GM12878 (cell line): Measurements from ENCODE around the gene MYO7A. TPM values are rescaled to one million over a fixed set of nuclear protein-coding genes. Genes with fewer than 3 reads are reported as not detected.

Source experiments
- ATF7 ChIP-seq: fragments of 450-650 bp; IDR thresholded peaks from 2 replicates; pipeline ENCODE4 v1.6.1; 2016; ENCODE audit warnings: low read depth, mild to moderate bottlenecking
- E2F4 ChIP-seq: IDR thresholded peaks from 2 replicates; pipeline ENCODE4 v1.6.1; 2012; ENCODE audit warnings: low read depth, low read length, improper control_type of control experiment
- EP300 ChIP-seq, 2 experiments: fragments of 150-350 bp in 1 of 2; IDR thresholded peaks; 2 replicates each; pipeline ENCODE4 v1.6.1; 2011 to 2012; ENCODE audit warnings: low read depth in 2 of 2, low read length in 2 of 2, borderline replicate concordance in 1 of 2, improper control_type of control experiment in 1 of 2, inconsistent platforms in 1 of 2; ENCODE audit not compliant: control insufficient read depth in 1 of 2
- EZH2 ChIP-seq: IDR thresholded peaks from 2 replicates; pipeline ENCODE4 v1.6.1; 2012; ENCODE audit warnings: low read depth, mild to moderate bottlenecking, control low read depth, inconsistent platforms, low read length, borderline replicate concordance; ENCODE audit not compliant: control insufficient read depth
- JUND ChIP-seq: IDR thresholded peaks from 2 replicates; pipeline ENCODE4 v1.6.1; 2012; ENCODE audit warnings: low read depth, mild to moderate bottlenecking, low read length, improper control_type of control experiment, moderate library complexity
- PKNOX1 ChIP-seq: fragments of 450-650 bp; IDR thresholded peaks from 2 replicates; pipeline ENCODE4 v1.6.1; 2016; ENCODE audit warnings: mild to moderate bottlenecking
- PML ChIP-seq: IDR thresholded peaks from 2 replicates; pipeline ENCODE4 v1.6.1; 2012; ENCODE audit warnings: low read length, inconsistent platforms
- POLR2AphosphoS2 ChIP-seq: IDR thresholded peaks from 2 replicates; pipeline ENCODE4 v1.6.1; 2011; ENCODE audit warnings: low read depth, mild to moderate bottlenecking, low read length, improper control_type of control experiment, moderate library complexity
- POU2F2 ChIP-seq: IDR thresholded peaks from 3 replicates; pipeline ENCODE4 v1.6.1; 2011; ENCODE audit warnings: low read depth, mild to moderate bottlenecking, low read length, borderline replicate concordance
- STAT3 ChIP-seq: IDR thresholded peaks from 2 replicates; pipeline ENCODE4 v1.6.1; 2011; ENCODE audit warnings: low read depth, low read length, improper control_type of control experiment
- TCF7 ChIP-seq: IDR thresholded peaks from 2 replicates; pipeline ENCODE4 v1.6.1; 2014; ENCODE audit warnings: antibody characterized with exemption, borderline replicate concordance
- ZNF24 ChIP-seq: fragments of 450-650 bp; IDR thresholded peaks from 2 replicates; pipeline ENCODE4 v1.6.1; 2017; ENCODE audit warnings: antibody characterized with exemption, mild to moderate bottlenecking
- polyA plus RNA-seq, 11 experiments: library from polyadenylated mRNA; depleted of rRNA in 4 of 11; unstranded in 6 of 11; stranded (reverse) in 5 of 11; fragments of >200 nt; fragmentation: Nextera tagmentation in 4 of 11; fragmentation: Illumina TruSeq in 1 of 11; extraction: Ambion mirVana in 4 of 11; extraction: Trizol in 1 of 11; gene quantifications; 1 replicate in 1 of 11; 2 replicates in 10 of 11; pipeline versions ENCODE4 v1.2.1 to v1.2.3, GENCODE V29; 2011 to 2016; ENCODE audit warnings: inconsistent platforms in 2 of 11, missing spikeins in 2 of 11, low read depth in 1 of 11
- total RNA-seq, 4 experiments: library from RNA; depleted of rRNA in 3 of 4; stranded (reverse); fragments of >200 nt in 3 of 4; fragmentation: Illumina TruSeq in 1 of 4; extraction: Trizol in 1 of 4; gene quantifications; 2 replicates each; pipeline versions ENCODE4 v1.2.1 to v1.2.3, GENCODE V29; 2013 to 2021
- TF ChIP-seq, protein P1 (sequence below): fragments of 150-350 bp; IDR thresholded peaks from 2 replicates; pipeline ENCODE4 v1.6.1; 2014; ENCODE audit warnings: mild to moderate bottlenecking, low read depth, low read length
- TF ChIP-seq, protein P2 (sequence below), 3 experiments: IDR thresholded peaks in 2 of 3; conservative IDR thresholded peaks in 1 of 3; 2 replicates each; pipeline ENCODE4 v1.5.1; 2011; ENCODE audit warnings: low read depth in 3 of 3, low read length in 3 of 3, mild to moderate bottlenecking in 3 of 3, control low read depth in 2 of 3, moderate library complexity in 2 of 3, inconsistent platforms in 1 of 3, mixed read lengths in 1 of 3; ENCODE audit not compliant: control insufficient read depth in 2 of 3, insufficient read depth in 1 of 3; ENCODE audit errors: extremely low read depth in 1 of 3

The MYO7A gene
- total and polyA plus RNA-seq, 10 of the 15 experiments (the other 5 are each of a cell fraction or from before 2014, with no cell fraction given) = 0.01 to 0.21 (median 0.04) TPM; not detected in 6

GRCh38 chr11:77187776-77188632 lies 60.0 kb downstream of the MYO7A start (continued):
- TF ChIP-seq E2F4 (no peak), PML (no peak), JUND (no peak), EP300 (IDR thresholded peaks at IDR 0.05; ENCODE audit: borderline replicate concordance in 1 of 2, control insufficient read depth in 1 of 2, low read depth in 2 of 2, low read length in 2 of 2) (no peak), TCF7 (no peak), POU2F2 (no peak), ZNF24 (no peak), POLR2AphosphoS2 (no peak), STAT3 (no peak), PKNOX1 (no peak), ATF7 (no peak), EZH2 (no peak)
- TF ChIP-seq, protein P1, sequence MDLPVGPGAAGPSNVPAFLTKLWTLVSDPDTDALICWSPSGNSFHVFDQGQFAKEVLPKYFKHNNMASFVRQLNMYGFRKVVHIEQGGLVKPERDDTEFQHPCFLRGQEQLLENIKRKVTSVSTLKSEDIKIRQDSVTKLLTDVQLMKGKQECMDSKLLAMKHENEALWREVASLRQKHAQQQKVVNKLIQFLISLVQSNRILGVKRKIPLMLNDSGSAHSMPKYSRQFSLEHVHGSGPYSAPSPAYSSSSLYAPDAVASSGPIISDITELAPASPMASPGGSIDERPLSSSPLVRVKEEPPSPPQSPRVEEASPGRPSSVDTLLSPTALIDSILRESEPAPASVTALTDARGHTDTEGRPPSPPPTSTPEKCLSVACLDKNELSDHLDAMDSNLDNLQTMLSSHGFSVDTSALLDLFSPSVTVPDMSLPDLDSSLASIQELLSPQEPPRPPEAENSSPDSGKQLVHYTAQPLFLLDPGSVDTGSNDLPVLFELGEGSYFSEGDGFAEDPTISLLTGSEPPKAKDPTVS = no peak
- TF ChIP-seq, protein P2, sequence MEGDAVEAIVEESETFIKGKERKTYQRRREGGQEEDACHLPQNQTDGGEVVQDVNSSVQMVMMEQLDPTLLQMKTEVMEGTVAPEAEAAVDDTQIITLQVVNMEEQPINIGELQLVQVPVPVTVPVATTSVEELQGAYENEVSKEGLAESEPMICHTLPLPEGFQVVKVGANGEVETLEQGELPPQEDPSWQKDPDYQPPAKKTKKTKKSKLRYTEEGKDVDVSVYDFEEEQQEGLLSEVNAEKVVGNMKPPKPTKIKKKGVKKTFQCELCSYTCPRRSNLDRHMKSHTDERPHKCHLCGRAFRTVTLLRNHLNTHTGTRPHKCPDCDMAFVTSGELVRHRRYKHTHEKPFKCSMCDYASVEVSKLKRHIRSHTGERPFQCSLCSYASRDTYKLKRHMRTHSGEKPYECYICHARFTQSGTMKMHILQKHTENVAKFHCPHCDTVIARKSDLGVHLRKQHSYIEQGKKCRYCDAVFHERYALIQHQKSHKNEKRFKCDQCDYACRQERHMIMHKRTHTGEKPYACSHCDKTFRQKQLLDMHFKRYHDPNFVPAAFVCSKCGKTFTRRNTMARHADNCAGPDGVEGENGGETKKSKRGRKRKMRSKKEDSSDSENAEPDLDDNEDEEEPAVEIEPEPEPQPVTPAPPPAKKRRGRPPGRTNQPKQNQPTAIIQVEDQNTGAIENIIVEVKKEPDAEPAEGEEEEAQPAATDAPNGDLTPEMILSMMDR (IDR thresholded peaks at IDR 0.05 in 2 of 3, conservative IDR thresholded peaks at IDR 0.05 in 1 of 3; ENCODE audit: control insufficient read depth in 2 of 3, extremely low read depth in 1 of 3, insufficient read depth in 1 of 3, low read depth in 3 of 3, low read length in 3 of 3) = peak; percentile 81 to 92 (median 86)
